GM12878 (cell line): ENCODE results near the gene RFX1. TPM values are rescaled to one million over a fixed set of nuclear protein-coding genes. Genes with fewer than 3 reads are reported as not detected.

Experiments used
- ATAC-seq: fragments of 200-7000 bp; cut with Tn5 transposase; 3 replicates; pipeline ENCODE4 v1.9.1; 2020; ENCODE audit warnings: mild to moderate bottlenecking, moderate library complexity
- BruUV-seq: library from RNA; stranded (reverse); fragments of 400-500 nt; replicated peaks from 2 replicates; lab custom pipeline; 2021; lab: Mats Ljungman, UMichigan
- CTCF ChIA-PET: fragments of 300-600 bp; sonication (Branson Sonifier 250); formaldehyde crosslinking; extraction: SDS; loops from one replicate; lab custom pipeline; 2021; ENCODE audit warnings: inconsistent platforms; lab: Yijun Ruan, JAX
- POLR2A ChIA-PET: fragments of 350-600 bp; formaldehyde crosslinking; extraction: SDS; loops from one replicate; lab custom pipeline; 2021; ENCODE audit warnings: inconsistent platforms; lab: Charles Lee
- RAD21 ChIA-PET: fragments of 300-600 bp; sonication (Branson Sonifier 250); formaldehyde crosslinking; loops from one replicate; lab custom pipeline; 2023; ENCODE audit warnings: antibody characterized with exemption; ENCODE audit not compliant: unreplicated experiment; lab: Charles Lee
- SMC1A ChIA-PET: fragments of 300-600 bp; sonication (Branson Sonifier 250); formaldehyde crosslinking; loops from one replicate; lab custom pipeline; 2023; ENCODE audit not compliant: unreplicated experiment, uncharacterized antibody; lab: Charles Lee
- DNase-seq: peaks from one replicate; pipeline ENCODE4 v3.0.0-alpha.2; 2011; ENCODE audit warnings: low read depth, low spot score
- FAIRE-seq: peaks from 3 replicates; lab custom pipeline; 2011; peaks lifted over from hg19 to GRCh38; lab: Jason Lieb, UNC
- H2AFZ ChIP-seq: 2 replicates; pipeline ENCODE4 v1.6.0; 2011; ENCODE audit warnings: low read depth, low read length, control low read depth; ENCODE audit not compliant: control insufficient read depth
- H3K27ac ChIP-seq: 2 replicates; pipeline ENCODE4 v1.5.1; 2011; ENCODE audit warnings: control low read depth; ENCODE audit not compliant: control insufficient read depth, insufficient read depth
- H3K27me3 ChIP-seq, 2 experiments: replicated peaks in 1 of 2; 2 replicates each; pipeline versions ENCODE4 v1.6.0 to v1.6.1; 2011; ENCODE audit warnings: low read length in 1 of 2; ENCODE audit not compliant: control insufficient read depth in 2 of 2, insufficient read depth in 2 of 2
- H3K36me3 ChIP-seq, 2 experiments: 2 replicates each; pipeline ENCODE4 v1.5.1; 2011; ENCODE audit warnings: low read length in 1 of 2; ENCODE audit not compliant: control insufficient read depth in 2 of 2, insufficient read depth in 2 of 2
- H3K4me1 ChIP-seq: 2 replicates; pipeline ENCODE4 v1.6.1; 2011; ENCODE audit warnings: mild to moderate bottlenecking, low read length, moderate library complexity, mixed read lengths; ENCODE audit not compliant: control insufficient read depth, insufficient read depth
- H3K4me2 ChIP-seq: 2 replicates; pipeline ENCODE4 v1.6.0; 2011; ENCODE audit warnings: control low read depth; ENCODE audit not compliant: control insufficient read depth, insufficient read depth
- H3K4me3 ChIP-seq: fragments of 200-600 bp; sonication (generic); 2 replicates; pipeline ENCODE4 v1.5.1; 2016
- H3K79me2 ChIP-seq: 2 replicates; pipeline ENCODE4 v1.6.0; 2011; ENCODE audit warnings: low read length; ENCODE audit not compliant: control insufficient read depth, insufficient read depth
- H3K9ac ChIP-seq: 2 replicates; pipeline ENCODE4 v1.8.0; 2011; ENCODE audit warnings: low read length, control low read depth, mixed read lengths; ENCODE audit not compliant: control insufficient read depth, insufficient read depth
- H3K9me3 ChIP-seq: replicated peaks from 3 replicates; pipeline ENCODE4 v1.5.1; 2011; ENCODE audit warnings: mild to moderate bottlenecking, low read length; ENCODE audit not compliant: control insufficient read depth, insufficient read depth
- H4K20me1 ChIP-seq: 2 replicates; pipeline ENCODE4 v1.6.0; 2011; ENCODE audit not compliant: control insufficient read depth, insufficient read depth
- EP300 ChIP-seq, 2 experiments: fragments of 150-350 bp in 1 of 2; IDR thresholded peaks; 2 replicates each; pipeline ENCODE4 v1.6.1; 2011 to 2012; ENCODE audit warnings: low read depth in 2 of 2, low read length in 2 of 2, borderline replicate concordance in 1 of 2, improper control_type of control experiment in 1 of 2, inconsistent platforms in 1 of 2; ENCODE audit not compliant: control insufficient read depth in 1 of 2
- GATAD2B ChIP-seq: fragments of 450-650 bp; conservative IDR thresholded peaks from 2 replicates; pipeline ENCODE4 v1.6.1; 2017; ENCODE audit warnings: low read depth, mild to moderate bottlenecking, moderate library complexity
- HDGF ChIP-seq: fragments of 450-650 bp; IDR thresholded peaks from 2 replicates; pipeline ENCODE4 v1.6.1; 2016; ENCODE audit warnings: antibody characterized with exemption
- IKZF2 ChIP-seq, 2 experiments: fragments of 450-650 bp; IDR thresholded peaks; 2 replicates each; pipeline ENCODE4 v1.6.1; 2017; ENCODE audit warnings: mild to moderate bottlenecking in 2 of 2, moderate library complexity in 2 of 2
- KAT2A ChIP-seq: conservative IDR thresholded peaks from 2 replicates; pipeline ENCODE4 v1.6.1; 2011; ENCODE audit warnings: low read depth, low read length; ENCODE audit not compliant: control insufficient read depth
- MYC ChIP-seq: IDR thresholded peaks from 2 replicates; pipeline ENCODE4 v1.6.1; 2011; ENCODE audit warnings: mild to moderate bottlenecking, low read length, moderate library complexity, inconsistent platforms; ENCODE audit not compliant: insufficient read depth, insufficient replicate concordance, insufficient read length, severe bottlenecking
- NR2C2 ChIP-seq: IDR thresholded peaks from 2 replicates; pipeline ENCODE4 v1.6.1; 2011; ENCODE audit warnings: borderline replicate concordance, low read depth; ENCODE audit not compliant: control insufficient read depth, insufficient read length
- PML ChIP-seq: IDR thresholded peaks from 2 replicates; pipeline ENCODE4 v1.6.1; 2012; ENCODE audit warnings: low read length, inconsistent platforms
- POU2F2 ChIP-seq: IDR thresholded peaks from 3 replicates; pipeline ENCODE4 v1.6.1; 2011; ENCODE audit warnings: low read depth, mild to moderate bottlenecking, low read length, borderline replicate concordance
- RCOR1 ChIP-seq: conservative IDR thresholded peaks from 2 replicates; pipeline ENCODE4 v1.6.1; 2012; ENCODE audit warnings: low read depth, low read length, improper control_type of control experiment
- SP1 ChIP-seq: IDR thresholded peaks from one replicate; pipeline ENCODE4 v1.6.1; 2011; ENCODE audit warnings: low read depth, low read length
- SREBF2 ChIP-seq: IDR thresholded peaks from 2 replicates; pipeline ENCODE4 v1.6.1; 2012; ENCODE audit warnings: mild to moderate bottlenecking, low read length
- WGBS: methylation state at CpG from one replicate; pipeline ENCODE4 v1.1.6; 2016; ENCODE audit warnings: low lambda C conversion rate; ENCODE audit not compliant: insufficient replicate concordance, insufficient coverage; ENCODE audit errors: missing lambda C conversion rate; 5-methylcytosine and 5-hydroxymethylcytosine counted together
- in situ Hi-C: fragments of 300-500 bp; cut with MboI; formaldehyde crosslinking; loops from 9 replicates; pipeline ENCODE4 v1.14.3; 2018; ENCODE audit warnings: mixed read lengths
- intact Hi-C: fragments of 100-400 bp; cut with micrococcal nuclease; formaldehyde crosslinking; loops from one replicate; pipeline ENCODE4 v1.14.2; 2022; ENCODE audit not compliant: unreplicated experiment
- polyA plus RNA-seq, 11 experiments: library from polyadenylated mRNA; depleted of rRNA in 4 of 11; unstranded in 6 of 11; stranded (reverse) in 5 of 11; fragments of >200 nt; fragmentation: Nextera tagmentation in 4 of 11; fragmentation: Illumina TruSeq in 1 of 11; extraction: Ambion mirVana in 4 of 11; extraction: Trizol in 1 of 11; gene quantifications; 1 replicate in 1 of 11; 2 replicates in 10 of 11; pipeline versions ENCODE4 v1.2.1 to v1.2.3, GENCODE V29; 2011 to 2016; ENCODE audit warnings: inconsistent platforms in 2 of 11, missing spikeins in 2 of 11, low read depth in 1 of 11
- total RNA-seq, 4 experiments: library from RNA; depleted of rRNA in 3 of 4; stranded (reverse); fragments of >200 nt in 3 of 4; fragmentation: Illumina TruSeq in 1 of 4; extraction: Trizol in 1 of 4; gene quantifications; 2 replicates each; pipeline versions ENCODE4 v1.2.1 to v1.2.3, GENCODE V29; 2013 to 2021
- TF ChIP-seq, protein P1 (sequence below): fragments of 450-650 bp; IDR thresholded peaks from 2 replicates; pipeline ENCODE4 v1.6.1; 2018; ENCODE audit warnings: mild to moderate bottlenecking, low read depth, moderate library complexity; ENCODE audit not compliant: partially characterized antibody
- TF ChIP-seq, protein P2 (sequence below): fragments of 450-650 bp; IDR thresholded peaks from 2 replicates; pipeline ENCODE4 v1.6.1; 2016; ENCODE audit warnings: mild to moderate bottlenecking
- TF ChIP-seq, protein P3 (sequence below): IDR thresholded peaks from 2 replicates; pipeline ENCODE4 v1.6.1; 2011; ENCODE audit warnings: borderline replicate concordance, low read depth, mild to moderate bottlenecking, moderate library complexity, mixed read lengths, low read length; ENCODE audit not compliant: insufficient read depth; ENCODE audit errors: extremely low read length
- TF ChIP-seq, protein P4 (sequence below): IDR thresholded peaks from 2 replicates; pipeline ENCODE4 v1.6.1; 2012; ENCODE audit warnings: low read length, inconsistent platforms

Gene RFX1
- total and polyA plus RNA-seq, 10 of the 15 experiments (the other 5 are each of a cell fraction or from before 2014, with no cell fraction given), result 0.05 to 11.0 (median 1.5) TPM

GRCh38 chr19:13981467-13981866 is 24.7 kb downstream of the RFX1 start (continued):
- no peak for TF ChIP-seq POU2F2
- TF ChIP-seq MYC, result no peak

- intact Hi-C loops (loop anchor here (10.0 kb wide), 1 partner anchor 54 kb away; the partner anchor contains the start of gene IL27RA), in situ Hi-C loops (no loop called here)
- H3K9ac ChIP-seq, result no peak overlapping the region
- H3K27me3 ChIP-seq, result no peaks in the 10 kb centered on the region
- no peaks in the 10 kb centered on the region for H3K79me2 ChIP-seq
- FAIRE-seq, result no peak
- POLR2A ChIA-PET, result no interaction called here
- H2AFZ ChIP-seq, result no peak overlapping the region
- H3K4me2 ChIP-seq, result no peak overlapping the region
- H3K4me1 ChIP-seq, result peaks cover 11% of the 10 kb centered on the region
- ATAC-seq, result no peak
- no peaks in the 10 kb centered on the region for H4K20me1 ChIP-seq
- H3K4me3 ChIP-seq, result no peak overlapping the region
- no peaks in the 10 kb centered on the region; a peak in 1 of 4 replicates for H3K36me3 ChIP-seq
- no TSS peak for BruUV-seq
- CTCF ChIA-PET, result interaction anchor here (1.2 kb wide), 1 partner anchor 134 kb away, joined by 4 read pairs; no protein-coding TSS in a partner anchor
- SMC1A ChIA-PET, result interaction anchor here (1.1 kb wide), 1 partner anchor 11 kb away, joined by 3 read pairs; no protein-coding TSS in a partner anchor
- no peaks in the 10 kb centered on the region for H3K9me3 ChIP-seq
- RAD21 ChIA-PET, result no interaction called here
- no peak for DNase-seq
- 55% methylated on average over 5 of the region's 5 CpGs for WGBS
- H3K27ac ChIP-seq, result no peak overlapping the region
- TF ChIP-seq RCOR1 (no peak), HDGF (no peak), GATAD2B (no peak), SREBF2 (no peak), NR2C2 (no peak), KAT2A (no peak), SP1 (no peak), PML (no peak), EP300 (IDR thresholded peaks at IDR 0.05; ENCODE audit: borderline replicate concordance in 1 of 2, control insufficient read depth in 1 of 2, low read depth in 2 of 2, low read length in 2 of 2) (no peak), IKZF2 (IDR thresholded peaks at IDR 0.05) (no peak)
- TF ChIP-seq, protein P1, sequence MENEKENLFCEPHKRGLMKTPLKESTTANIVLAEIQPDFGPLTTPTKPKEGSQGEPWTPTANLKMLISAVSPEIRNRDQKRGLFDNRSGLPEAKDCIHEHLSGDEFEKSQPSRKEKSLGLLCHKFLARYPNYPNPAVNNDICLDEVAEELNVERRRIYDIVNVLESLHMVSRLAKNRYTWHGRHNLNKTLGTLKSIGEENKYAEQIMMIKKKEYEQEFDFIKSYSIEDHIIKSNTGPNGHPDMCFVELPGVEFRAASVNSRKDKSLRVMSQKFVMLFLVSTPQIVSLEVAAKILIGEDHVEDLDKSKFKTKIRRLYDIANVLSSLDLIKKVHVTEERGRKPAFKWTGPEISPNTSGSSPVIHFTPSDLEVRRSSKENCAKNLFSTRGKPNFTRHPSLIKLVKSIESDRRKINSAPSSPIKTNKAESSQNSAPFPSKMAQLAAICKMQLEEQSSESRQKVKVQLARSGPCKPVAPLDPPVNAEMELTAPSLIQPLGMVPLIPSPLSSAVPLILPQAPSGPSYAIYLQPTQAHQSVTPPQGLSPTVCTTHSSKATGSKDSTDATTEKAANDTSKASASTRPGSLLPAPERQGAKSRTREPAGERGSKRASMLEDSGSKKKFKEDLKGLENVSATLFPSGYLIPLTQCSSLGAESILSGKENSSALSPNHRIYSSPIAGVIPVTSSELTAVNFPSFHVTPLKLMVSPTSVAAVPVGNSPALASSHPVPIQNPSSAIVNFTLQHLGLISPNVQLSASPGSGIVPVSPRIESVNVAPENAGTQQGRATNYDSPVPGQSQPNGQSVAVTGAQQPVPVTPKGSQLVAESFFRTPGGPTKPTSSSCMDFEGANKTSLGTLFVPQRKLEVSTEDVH, result no peak
- TF ChIP-seq, protein P2, sequence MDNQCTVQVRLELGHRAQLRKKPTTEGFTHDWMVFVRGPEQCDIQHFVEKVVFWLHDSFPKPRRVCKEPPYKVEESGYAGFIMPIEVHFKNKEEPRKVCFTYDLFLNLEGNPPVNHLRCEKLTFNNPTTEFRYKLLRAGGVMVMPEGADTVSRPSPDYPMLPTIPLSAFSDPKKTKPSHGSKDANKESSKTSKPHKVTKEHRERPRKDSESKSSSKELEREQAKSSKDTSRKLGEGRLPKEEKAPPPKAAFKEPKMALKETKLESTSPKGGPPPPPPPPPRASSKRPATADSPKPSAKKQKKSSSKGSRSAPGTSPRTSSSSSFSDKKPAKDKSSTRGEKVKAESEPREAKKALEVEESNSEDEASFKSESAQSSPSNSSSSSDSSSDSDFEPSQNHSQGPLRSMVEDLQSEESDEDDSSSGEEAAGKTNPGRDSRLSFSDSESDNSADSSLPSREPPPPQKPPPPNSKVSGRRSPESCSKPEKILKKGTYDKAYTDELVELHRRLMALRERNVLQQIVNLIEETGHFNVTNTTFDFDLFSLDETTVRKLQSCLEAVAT, result no peak
- TF ChIP-seq, protein P3, sequence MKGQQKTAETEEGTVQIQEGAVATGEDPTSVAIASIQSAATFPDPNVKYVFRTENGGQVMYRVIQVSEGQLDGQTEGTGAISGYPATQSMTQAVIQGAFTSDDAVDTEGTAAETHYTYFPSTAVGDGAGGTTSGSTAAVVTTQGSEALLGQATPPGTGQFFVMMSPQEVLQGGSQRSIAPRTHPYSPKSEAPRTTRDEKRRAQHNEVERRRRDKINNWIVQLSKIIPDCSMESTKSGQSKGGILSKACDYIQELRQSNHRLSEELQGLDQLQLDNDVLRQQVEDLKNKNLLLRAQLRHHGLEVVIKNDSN, result no peak
- TF ChIP-seq, protein P4, sequence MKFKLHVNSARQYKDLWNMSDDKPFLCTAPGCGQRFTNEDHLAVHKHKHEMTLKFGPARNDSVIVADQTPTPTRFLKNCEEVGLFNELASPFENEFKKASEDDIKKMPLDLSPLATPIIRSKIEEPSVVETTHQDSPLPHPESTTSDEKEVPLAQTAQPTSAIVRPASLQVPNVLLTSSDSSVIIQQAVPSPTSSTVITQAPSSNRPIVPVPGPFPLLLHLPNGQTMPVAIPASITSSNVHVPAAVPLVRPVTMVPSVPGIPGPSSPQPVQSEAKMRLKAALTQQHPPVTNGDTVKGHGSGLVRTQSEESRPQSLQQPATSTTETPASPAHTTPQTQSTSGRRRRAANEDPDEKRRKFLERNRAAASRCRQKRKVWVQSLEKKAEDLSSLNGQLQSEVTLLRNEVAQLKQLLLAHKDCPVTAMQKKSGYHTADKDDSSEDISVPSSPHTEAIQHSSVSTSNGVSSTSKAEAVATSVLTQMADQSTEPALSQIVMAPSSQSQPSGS, result no peak
These were observed 25.1 kb downstream of the RFX1 start for GRCh38 chr19:13981021-13981420.
